GM19395 (cell line): ENCODE measurements around the gene BACE2.
"Not testable (repeated sequence)": the region's sequence is repeated elsewhere in the genome, so short reads cannot be mapped to it uniquely, and the experiment has no call there.

Experiments
- ATAC-seq: cut with Tn5 transposase; IDR thresholded peaks from one replicate; pipeline ENCODE4 v1.9.1; 2021; ENCODE audit warnings: mild to moderate bottlenecking, moderate library complexity; ENCODE audit not compliant: unreplicated experiment

The BACE2 gene

DNA sequence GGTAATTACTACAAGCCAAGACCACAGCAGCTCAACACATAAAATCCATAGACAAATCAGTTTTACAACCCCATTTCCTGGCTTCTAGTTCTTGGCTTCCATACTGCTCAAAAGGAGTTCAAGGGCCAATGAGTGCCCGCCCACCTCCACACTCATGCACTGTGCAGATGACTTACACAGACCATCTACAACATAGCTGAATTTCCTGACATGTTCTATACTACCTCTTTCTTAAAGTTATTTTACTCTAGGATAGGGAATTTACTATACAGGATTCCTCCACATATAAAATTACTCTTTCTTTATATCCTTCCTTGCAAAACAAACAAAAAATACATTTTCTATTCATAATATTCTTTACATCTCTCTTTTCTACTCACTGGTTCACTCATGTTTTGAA, 14.6 kb downstream of the BACE2 start:
- ATAC-seq = no peak

DNA sequence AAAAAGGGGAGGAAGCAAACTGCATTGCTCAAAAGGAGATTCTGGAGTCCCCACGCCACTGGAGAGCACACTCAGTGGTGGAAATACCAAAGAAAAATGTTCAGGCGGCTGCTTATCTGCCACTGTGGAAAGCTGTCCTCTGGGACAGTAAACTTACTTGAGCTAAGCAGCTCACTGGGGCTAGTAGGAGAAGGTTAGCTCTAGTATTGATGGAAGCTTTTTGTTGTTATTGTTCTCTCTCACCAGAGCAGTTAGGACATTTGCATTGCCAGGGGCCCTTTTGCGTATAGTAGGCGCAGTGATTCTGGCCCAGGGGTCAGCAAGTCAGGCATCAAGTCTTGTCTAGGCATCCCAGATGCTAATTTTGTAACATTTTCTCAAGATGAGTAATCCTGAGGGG, 15.6 kb downstream of the BACE2 start:
- no peak for ATAC-seq

DNA sequence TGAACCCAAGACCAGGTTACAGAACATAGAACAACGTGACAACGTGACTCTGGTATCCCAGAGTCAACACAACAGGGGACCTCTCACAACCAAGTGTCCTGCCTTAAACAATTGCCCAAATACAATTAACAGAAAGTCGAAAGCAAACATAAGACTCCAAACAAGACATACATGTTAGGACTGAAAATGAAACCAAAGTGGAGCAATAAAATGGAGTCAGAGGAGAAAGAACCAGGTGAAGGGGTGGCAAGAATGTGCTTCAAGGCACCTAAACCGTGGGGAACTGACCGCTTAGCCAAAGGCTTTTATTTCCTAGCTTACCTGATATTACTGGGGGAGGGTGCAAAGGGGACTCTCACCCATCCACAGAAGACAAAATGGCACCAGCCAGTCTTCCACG, 17.8 kb downstream of the BACE2 start:
- ATAC-seq = no peak

DNA sequence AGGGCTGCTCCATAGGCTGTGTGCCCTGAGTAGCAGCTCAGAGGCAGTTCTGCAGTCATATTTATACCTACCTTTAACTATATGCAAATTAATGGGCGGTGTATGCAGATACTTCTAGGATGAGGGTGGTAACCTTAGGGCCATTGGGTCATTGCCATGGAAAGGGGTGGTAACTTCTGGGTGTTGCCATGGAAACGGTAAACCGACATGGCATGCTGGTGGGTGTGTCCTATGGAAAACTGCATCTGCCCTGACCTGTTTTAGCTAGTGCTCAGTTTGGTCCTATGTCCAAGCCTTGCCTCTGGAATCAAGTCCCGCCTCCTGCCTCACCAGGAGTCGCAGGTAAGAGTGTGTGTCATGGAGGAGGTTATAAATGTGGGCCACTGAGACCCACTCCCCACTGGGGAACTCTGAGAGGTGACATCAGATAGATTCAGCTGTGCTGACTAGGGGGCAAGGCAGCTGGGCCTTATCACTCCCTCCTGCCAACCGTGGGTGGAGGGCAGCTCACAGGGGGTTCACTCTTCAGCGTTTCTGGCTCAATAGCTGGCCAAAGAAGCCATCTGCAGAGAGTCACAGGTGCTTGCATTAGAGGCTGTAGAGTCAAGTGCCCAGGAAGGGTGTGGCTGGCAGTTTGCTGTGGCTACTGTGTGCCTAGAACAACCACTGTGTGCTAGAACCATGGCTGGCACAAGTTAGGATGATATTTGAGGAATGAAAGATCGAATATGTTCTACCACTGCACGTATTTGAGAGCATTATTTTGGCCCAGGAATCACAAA, 19.0 kb downstream of the BACE2 start:
- no peak for ATAC-seq

DNA sequence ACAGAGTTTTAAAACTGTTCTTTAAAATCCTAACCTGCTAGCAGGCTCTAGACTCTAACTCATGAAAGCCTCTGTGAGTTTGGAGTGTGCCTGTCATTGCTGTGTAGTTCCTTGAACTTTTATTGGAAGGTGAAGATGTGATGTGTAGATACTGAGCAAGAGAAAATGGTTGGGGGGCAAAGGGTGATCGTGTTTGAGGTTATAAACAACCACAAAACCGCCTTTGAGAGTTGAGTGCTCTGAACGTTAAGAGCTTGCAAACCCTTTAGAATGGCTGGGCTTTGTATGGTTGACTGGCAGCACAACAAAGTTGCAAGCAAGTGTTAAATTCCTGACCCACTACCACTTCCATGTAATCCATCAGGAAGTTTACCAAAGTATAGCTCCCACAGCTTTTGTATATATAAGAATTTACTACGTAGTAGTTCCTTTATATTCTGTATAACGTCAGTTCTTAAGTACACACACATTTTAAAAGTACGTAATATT, 19.6 kb downstream of the BACE2 start:
- ATAC-seq = no peak

DNA sequence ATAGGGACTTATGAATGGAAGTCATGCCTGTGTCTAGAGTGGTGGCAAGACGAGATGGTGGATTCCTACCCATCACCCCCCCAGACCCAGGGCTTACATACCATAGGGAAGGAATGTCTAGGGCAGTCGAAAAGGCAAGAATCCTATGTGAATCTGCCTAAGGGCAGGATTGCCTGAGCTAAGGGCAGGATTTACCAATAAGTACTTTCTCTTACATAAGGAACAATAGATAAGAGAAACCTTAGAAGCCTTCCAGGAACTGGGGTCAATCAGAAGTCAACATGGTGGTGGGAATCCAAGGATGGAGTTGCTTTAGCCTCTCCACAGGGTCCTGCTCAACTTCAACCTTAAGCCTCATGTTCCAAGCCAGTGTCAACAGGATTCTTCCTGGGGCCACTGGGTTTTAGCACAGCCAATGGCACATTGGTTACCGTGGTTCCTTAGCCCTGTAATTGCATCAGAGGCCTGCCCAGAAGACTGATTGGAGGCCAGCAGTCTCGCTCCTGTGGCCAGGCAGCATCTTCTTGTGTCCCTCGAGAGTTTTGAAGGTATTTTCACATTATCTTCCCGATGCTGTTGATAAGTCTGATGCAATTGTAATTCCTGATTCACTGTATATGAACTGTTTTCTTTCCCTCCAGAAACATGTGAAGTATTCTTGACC, 20.7 kb downstream of the BACE2 start:
- ATAC-seq = no peak

DNA sequence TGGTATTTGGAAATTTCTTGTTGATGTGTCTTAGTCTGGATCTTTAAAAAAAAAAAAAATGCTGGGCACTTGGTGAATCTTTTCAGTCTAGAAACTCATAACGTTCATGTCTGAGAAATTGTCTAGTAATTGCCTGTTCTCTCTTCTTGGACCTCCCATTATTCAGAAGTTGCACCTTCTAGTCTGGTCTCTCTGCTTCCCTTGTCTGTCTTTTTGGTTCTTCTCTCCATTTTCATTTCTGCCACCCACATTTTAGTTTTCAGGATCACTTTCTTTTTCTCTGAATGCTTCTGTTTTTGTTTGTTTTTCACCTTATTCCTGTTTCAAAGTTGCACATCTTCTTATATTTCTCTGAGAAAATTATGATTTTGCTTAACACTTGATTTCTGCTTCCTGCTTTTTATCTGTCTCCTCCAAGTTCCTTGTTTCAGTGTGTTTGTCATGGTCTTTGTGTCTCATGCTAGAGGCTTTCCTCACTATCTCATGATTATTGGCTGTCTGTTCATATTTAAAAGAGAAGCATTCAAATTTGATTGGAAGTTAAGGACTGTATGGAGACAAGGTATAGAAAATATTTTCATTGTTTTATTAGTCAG, 21.3 kb downstream of the BACE2 start:
- ATAC-seq = no peak

DNA sequence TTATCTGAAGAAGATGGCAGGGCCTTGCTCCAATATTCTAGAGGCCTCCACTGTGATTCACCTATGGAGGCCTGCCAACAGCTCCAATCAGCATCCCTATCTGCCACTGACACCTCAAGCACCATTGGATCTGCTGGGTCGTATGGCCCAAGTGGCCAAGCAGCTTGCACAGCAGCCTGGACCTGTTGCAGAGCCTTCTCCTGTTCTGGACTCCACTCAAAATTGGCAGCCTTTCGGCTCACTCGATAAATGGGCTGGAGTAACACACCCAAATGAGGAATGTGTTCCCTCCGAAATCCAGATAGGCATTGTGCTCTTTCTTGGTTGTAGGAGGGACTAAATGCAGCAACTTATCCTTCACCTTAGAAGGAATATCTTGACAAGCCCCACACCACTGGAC, 24.6 kb downstream of the BACE2 start:
- not testable (repeated sequence) for ATAC-seq

DNA sequence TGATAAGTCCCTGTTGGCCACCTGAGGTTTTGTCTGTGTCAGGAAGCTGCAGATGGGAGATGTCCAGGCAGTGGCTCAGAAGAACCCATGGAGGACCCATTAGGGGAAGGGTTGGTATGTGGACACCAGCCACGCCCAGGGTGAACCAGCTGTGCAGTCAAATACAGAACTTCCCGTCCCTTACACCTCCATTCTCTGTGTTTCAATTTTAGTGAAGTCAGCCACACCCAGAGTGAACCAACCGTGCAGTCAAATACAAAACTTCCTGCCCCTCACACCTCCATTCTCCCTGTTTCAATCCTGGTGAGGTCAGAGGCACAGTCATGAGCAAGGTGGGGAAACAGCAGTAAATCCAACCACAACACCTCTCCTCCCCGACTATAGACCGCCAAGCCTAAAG, 27.4 kb downstream of the BACE2 start:
- no peak for ATAC-seq

DNA sequence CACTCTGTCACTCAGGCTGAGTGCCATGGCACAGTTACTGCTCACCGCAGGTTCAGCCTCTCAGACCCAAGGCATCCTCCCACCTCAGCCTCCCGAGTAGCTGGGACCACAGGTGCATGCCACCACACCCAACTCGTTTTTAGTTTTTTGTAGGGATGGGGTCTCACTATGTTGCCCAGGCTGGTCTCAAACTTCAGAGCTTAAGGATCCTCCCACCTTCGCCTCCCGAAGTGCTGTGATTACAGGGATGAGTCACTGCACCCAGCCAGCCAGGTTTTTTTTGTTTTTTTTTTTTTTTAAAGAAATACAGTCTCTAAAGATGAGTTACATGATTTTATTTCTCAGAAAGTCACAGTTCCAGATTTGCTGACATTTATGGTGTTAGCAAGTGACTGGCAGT, 29.0 kb downstream of the BACE2 start:
- ATAC-seq = no peak

DNA sequence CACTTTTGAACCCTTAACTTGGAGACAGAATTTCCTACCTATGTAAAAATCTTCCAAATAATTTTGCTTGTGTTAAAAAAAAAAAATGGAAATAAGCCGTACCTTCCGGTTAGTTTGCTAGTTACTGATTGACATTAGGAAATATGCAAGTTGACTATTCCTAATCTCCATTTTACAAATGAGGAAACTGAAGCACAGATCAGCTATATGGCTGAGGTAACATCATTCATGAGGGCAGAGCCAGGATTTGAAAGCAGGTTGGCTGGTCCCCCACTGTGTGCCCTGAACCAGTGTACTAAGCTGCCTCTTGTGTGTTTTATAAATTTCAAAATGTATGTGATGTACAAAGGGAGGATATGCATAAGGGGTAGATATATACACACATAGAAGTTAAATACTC, 29.6 kb downstream of the BACE2 start:
- no peak for ATAC-seq

DNA sequence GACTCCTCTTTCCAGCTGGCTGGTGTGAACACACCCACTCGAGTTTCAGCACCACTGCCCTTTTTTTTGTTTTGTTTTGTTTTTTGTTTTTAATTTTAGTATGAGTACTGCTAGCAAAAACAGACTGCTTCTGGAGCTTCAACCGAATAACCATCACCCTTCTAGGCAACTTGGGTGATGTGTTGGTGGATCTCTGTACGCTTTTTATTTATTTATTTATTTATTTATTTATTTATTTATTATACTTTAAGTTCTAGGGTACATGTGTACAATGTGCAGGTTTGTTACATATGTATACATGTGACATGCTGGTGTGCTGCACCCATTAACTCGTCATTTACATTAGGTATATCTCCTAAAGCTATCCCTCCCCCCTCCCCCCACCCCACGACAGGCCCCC, 30.7 kb downstream of the BACE2 start:
- not testable (repeated sequence) for ATAC-seq

DNA sequence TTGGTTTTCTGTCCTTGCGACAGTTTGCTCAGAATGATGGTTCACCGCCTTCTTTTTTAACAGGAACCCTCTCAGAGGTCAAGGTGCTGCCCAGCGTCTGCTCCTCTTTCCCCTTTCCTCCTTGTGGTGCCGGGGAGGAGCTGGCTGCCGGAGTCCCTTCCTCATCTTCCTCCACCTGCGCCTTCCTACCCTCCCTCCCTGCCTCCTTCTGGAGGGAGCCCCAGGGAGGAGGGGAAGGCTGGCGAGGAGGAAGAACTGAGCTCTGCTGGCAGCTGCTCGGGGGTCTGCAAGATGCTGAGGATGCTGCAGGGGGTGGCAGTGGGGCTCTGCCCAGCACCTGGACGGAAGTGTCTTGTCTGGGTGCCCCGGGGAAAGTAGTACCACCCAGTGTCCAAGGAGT, 31.2 kb downstream of the BACE2 start:
- no peak for ATAC-seq

DNA sequence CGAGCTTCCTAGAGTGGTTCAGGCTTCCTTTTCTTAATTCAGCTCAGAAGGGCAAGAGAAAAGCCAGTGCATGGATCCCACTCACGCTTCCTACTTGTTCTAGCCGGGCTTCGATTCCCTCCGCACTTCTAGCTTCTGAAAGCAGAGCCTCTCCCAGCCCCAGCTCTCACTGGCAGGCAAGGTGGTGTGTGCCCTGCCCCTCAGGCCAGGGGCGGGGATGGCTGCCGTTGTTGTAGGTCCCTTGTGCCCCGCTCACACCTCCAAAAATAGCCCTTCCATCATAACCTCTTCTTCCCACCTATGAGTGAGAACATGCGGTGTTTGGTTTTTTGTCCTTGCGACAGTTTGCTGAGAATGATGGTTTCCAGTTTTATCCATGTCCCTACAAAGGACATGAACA, 31.6 kb downstream of the BACE2 start:
- ATAC-seq = no peak

DNA sequence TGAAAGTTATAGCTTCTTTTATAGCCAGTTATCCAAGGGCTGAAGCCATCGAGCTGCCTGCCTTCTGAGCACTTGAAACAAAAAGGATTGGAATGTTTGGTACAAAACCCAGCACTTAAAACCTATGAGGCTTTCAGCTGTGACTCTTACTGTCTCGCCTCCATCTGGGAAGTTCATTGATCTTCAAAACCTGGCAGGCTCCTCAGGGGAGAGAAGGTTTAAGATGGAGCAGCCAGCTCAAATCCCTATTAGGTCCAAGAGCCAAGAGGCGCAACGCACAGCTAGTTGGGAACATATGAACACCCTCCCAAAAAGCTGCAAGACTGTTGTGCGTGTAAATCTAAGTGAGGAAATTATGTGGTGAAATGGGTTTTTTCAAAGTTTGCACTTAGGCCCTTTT, 33.4 kb downstream of the BACE2 start:
- ATAC-seq = no peak

DNA sequence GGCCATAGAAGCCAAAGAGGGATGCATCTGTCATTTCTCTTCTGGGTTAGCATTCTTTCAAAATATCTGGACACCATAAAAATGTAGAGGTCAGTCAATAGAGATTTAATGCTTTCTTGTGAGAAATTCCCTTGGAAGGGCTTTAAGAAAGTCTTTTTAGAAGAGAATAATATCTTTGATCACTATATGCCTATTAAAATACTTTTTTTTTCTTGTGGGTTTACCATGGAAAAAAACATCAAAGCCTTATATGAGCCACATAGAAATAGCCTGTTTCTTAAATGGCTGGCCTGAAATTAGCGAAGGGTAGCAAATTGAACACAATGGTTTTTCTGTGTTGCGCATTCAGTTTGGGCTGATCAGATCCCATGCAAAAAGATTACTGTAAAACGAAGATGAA, 36.8 kb downstream of the BACE2 start:
- ATAC-seq = no peak

DNA sequence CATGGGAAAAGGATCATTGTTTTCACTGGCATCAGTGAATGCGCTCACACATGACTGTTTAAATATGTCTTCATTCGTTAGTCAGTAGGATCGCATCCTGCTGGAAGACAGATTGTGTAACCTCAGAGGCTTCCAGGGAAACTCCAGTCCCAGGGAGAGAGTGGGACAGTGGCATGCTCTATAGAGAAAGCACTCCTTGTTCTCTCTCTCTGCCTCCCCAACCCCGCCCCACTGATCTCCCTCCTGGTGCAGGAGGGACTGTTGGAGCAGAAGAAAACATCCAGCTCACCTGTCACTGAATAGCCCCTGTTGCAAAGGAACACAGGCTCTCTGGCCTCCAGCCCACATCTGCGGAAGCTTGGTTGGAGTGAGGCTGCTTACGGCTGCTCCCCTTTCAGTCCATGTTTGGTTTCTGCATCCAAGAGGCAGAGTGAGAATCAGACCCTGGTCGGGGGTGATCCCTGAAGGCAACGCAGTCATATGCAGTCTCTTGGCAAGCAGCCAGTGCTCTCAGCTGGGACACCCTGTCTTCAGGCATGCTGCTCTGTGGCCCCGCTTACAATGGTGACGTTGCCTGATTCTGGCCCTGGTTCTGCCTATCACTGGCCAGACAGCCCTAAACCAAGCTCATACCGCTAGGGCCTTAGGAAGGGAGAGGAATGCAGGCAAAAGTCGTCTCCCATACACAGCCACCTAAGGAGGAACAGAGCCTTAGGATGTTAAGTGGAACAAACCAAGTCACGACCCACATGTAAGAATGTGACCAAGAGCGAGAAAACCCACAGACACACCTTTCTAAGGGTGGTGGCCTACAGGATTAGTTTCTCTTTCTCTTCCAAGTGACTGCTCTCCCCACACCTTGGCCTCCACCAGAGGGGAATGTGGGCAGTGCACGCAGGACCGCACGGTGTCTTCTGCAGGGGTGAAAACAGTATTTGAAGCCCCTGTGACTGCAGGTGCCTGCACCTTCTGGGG, 39.7 kb downstream of the BACE2 start:
- ATAC-seq = no peak

DNA sequence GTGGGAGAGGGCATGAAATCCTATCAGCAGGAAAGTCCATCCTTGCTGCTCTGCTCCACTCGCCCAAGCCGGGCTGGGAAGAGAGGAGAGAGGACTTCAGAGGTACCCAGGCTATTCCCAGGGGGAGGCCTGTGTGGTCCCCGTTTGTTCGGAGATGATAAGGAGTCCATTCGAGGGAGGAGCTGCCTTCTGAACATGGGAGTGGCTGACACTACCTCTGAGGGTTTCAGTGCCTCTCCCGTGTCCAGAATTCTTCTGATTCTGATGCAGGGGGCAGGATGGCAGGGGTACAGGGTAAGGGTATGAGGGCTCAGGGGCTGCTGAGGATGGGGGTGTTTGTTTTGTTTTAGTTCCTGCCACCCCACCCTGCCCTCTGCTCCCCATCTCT, 40.4 kb downstream of the BACE2 start:
- no peak for ATAC-seq

DNA sequence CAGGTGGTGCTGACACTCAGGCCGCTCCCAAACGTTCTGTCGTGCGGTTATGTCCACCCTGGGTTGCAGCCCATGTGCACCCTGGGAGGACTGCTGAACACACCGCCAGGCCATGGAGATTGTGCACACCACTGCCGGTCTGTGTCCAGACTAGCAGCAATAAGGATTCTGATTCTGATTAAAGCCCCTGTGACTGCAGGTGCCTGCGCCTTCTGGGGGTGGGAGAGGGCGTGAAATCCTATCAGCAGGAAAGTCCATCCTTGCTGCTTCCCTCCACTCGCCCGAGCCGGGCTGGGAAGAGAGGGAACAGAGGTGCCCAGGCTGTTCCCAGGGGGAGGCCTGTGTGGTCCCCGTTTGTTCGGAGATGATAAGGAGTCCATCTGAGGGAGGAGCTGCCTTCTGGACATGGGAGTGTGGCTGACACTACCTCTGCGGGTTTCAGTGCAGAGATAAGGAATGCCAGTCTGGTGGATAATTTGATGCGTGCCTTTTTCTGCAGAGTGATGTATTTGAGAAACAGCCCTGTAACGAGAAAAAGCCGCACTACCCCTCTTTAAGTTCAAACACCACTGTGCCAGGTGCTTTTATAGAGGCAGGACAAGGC, 41.2 kb downstream of the BACE2 start:
- no peak for ATAC-seq

DNA sequence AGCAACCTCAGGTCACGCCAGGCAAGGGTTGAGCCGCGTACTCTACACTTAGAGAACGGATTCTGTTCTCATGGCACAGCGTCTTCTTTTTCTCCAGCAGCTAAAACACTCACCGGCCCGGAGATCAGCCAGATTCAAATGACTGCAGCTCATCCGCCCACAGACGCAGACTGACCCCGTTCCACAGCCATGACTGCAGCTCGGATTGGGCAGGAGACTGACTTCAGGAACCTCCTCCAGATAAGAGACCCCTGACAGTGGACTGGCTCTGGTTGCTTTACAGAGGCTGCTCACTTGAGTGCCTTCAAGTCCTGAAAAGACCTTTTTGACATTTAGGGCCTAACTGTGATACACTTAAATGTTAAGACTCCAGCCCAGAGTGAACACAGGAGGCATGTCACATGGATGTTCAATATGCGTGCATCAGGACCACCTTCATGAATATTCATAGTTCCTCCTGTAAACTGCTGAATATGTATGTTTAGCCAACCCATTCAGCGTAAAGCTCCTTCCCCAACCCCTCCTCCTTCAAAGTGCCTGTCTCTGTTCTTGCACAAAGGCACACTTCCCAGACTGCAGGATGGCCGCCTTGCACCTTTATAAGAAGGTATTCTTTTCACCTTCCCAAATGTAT, 42.6 kb downstream of the BACE2 start:
- ATAC-seq = no peak
